HUDEP-2 (cell line): ENCODE data around the gene FBXL7.

Source experiments
- DNase-seq, 76 experiments: peaks; one replicate each; lab custom pipeline; 2025; ENCODE audit not compliant: unreplicated experiment in 76 of 76; lab: John Stamatoyannopoulos, UW

FBXL7 gene

GRCh38 chr5:15574806-15575325 is 74.9 kb downstream of the FBXL7 start:
- no peak for DNase-seq

GRCh38 chr5:15575666-15576065 is 75.7 kb downstream of the FBXL7 start:
- no peak for DNase-seq

- no peak for DNase-seq
Measured at GRCh38 chr5:15577132-15577531, 77.2 kb downstream of the FBXL7 start.

GRCh38 chr5:15577831-15578230 is 77.9 kb downstream of the FBXL7 start:
- DNase-seq, result no peak

- no peak for DNase-seq
Measured at GRCh38 chr5:15579193-15579990, 79.4 kb downstream of the FBXL7 start.

- DNase-seq, result no peak
Measured at GRCh38 chr5:15584528-15584927, 84.5 kb downstream of the FBXL7 start.

GRCh38 chr5:15585128-15585527 is 85.1 kb downstream of the FBXL7 start:
- DNase-seq, result no peak

- no peak for DNase-seq
Measured at GRCh38 chr5:15585841-15586591, 86.0 kb downstream of the FBXL7 start.

GRCh38 chr5:15587916-15588315 is 87.9 kb downstream of the FBXL7 start:
- DNase-seq, result no peak

- no peak for DNase-seq
Measured at GRCh38 chr5:15592728-15593127, 92.7 kb downstream of the FBXL7 start.

- no peak for DNase-seq
Measured at GRCh38 chr5:15594977-15595568, 95.1 kb downstream of the FBXL7 start.

GRCh38 chr5:15595929-15596328 is 95.9 kb downstream of the FBXL7 start:
- DNase-seq, result no peak

GRCh38 chr5:15596936-15597335 is 97.0 kb downstream of the FBXL7 start:
- no peak for DNase-seq

GRCh38 chr5:15597804-15598203 is 97.8 kb downstream of the FBXL7 start:
- DNase-seq, result no peak

GRCh38 chr5:15598294-15598902 is 98.4 kb downstream of the FBXL7 start:
- peak in 6 of 76 experiments; percentile 1 to 15 (median 8) for DNase-seq

GRCh38 chr5:15600035-15600434 is 100.1 kb downstream of the FBXL7 start:
- no peak for DNase-seq

GRCh38 chr5:15601274-15601673 is 101.3 kb downstream of the FBXL7 start:
- DNase-seq, result no peak

- no peak for DNase-seq
Measured at GRCh38 chr5:15601853-15602252, 101.9 kb downstream of the FBXL7 start.

GRCh38 chr5:15604986-15605385 is 105.0 kb downstream of the FBXL7 start:
- no peak for DNase-seq

GRCh38 chr5:15606197-15606596 is 106.2 kb downstream of the FBXL7 start:
- DNase-seq, result no peak

- no peak for DNase-seq
Measured at GRCh38 chr5:15607076-15607475, 107.1 kb downstream of the FBXL7 start.
